ENCODE results near the gene OR2M4. TPM values are rescaled to one million over a fixed set of nuclear protein-coding genes. Genes with fewer than 3 reads are reported as not detected.
"Not testable (repeated sequence)": the region's sequence is repeated elsewhere in the genome, so short reads cannot be mapped to it uniquely, and the experiment has no call there.

OR2M4 gene, protein sequence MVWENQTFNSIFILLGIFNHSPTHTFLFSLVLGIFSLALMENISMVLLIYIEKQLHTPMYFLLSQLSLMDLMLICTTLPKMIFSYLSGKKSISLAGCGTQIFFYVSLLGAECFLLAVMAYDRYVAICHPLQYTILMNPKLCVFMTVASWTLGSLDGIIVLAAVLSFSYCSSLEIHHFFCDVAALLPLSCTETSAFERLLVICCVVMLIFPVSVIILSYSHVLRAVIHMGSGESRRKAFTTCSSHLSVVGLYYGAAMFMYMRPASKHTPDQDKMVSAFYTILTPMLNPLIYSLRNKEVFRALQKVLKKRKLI
- polyA plus RNA-seq (2013, experiment 1 of 2; ENCODE audit: insufficient read length): not detected
- polyA plus RNA-seq (2013, experiment 2 of 2; ENCODE audit: insufficient read length): 0.01 TPM

- DNase-seq: no peak
Measured at GRCh38 chr1:248231117-248231516, at the start of gene OR2M4. TSS of gene OR2M4 (plus strand) at chr1:248231417. CDS start at chr1:248238929, 7,512 bp downstream.

- no peak for DNase-seq
Measured at GRCh38 chr1:248183996-248184395, 47.2 kb upstream of the OR2M4 start.

- DNase-seq: no peak
Measured at GRCh38 chr1:248187363-248187762, 43.9 kb upstream of the OR2M4 start.

DNA sequence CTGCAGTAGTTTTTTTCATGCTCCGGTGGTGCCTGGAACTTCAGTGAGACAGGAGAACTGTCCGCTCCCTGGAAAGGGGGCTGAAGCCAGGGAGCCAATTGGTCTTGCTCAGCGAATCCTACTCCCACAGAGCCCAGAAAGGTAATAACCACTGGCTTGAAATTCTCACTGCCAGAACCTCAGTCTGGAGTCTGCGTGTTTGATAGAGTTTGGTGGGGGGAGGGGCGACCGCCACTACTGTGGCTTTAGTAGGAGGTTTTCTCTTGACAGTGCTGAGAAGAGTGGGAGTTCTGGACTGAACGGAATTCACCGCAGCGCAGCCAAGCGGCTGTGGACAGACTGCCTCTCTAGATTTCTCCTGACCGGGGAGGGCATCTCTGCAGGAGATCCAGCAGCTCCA is 42.2 kb upstream of the OR2M4 start:
- no peak for DNase-seq

- DNase-seq: no peak
Measured at GRCh38 chr1:248194117-248194516, 37.1 kb upstream of the OR2M4 start.

- DNase-seq: no peak
Measured at GRCh38 chr1:248196965-248197364, 34.3 kb upstream of the OR2M4 start, which contains the start of gene OR2M3. TSS of gene OR2M3 (plus strand) at chr1:248197265. CDS start at chr1:248203068, 5,803 bp downstream.

- DNase-seq: no peak
Measured at GRCh38 chr1:248215880-248216279, 15.3 kb upstream of the OR2M4 start.

DNA sequence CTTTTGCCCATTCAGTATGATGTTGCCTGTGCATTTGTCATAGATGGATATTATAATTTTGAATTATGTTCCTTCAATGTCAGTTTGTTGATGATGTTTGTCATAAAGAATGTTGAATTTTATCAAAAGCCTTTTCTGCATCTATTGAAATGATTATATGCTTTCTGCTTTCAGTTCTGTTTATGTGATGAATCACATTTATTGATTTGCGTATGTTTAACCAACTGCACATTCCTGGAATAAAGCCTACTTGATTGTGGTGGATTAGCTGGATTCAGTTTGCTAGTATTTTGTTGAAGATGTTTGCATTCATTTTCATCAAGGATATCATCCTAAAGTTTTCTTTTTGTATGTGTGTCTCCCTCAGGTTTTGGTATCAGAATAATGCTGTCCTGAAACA is 5.7 kb upstream of the OR2M4 start:
- DNase-seq: no peak

GRCh38 chr1:248229360-248229908 is 1.8 kb upstream of the OR2M4 start:
- no peak for DNase-seq

DNA sequence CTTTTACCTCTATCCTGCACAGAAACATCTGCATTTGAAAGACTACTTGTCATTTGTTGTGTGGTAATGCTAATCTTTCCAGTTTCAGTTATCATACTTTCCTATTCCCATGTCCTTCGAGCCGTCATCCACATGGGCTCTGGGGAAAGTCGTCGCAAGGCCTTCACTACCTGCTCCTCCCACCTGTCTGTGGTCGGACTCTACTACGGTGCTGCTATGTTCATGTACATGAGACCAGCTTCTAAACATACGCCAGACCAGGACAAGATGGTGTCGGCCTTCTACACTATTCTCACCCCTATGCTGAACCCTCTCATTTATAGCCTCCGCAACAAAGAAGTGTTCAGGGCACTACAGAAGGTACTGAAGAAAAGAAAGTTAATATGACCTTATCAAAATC is 8.3 kb downstream of the OR2M4 start:
- DNase-seq: no peak

- no peak for DNase-seq
Measured at GRCh38 chr1:248243204-248243603, 12.0 kb downstream of the OR2M4 start.

- DNase-seq: not testable (repeated sequence)
Measured at GRCh38 chr1:248259309-248259708, 28.1 kb downstream of the OR2M4 start.

GRCh38 chr1:248268178-248268577 is 37.0 kb downstream of the OR2M4 start:
- no peak for DNase-seq

DNA sequence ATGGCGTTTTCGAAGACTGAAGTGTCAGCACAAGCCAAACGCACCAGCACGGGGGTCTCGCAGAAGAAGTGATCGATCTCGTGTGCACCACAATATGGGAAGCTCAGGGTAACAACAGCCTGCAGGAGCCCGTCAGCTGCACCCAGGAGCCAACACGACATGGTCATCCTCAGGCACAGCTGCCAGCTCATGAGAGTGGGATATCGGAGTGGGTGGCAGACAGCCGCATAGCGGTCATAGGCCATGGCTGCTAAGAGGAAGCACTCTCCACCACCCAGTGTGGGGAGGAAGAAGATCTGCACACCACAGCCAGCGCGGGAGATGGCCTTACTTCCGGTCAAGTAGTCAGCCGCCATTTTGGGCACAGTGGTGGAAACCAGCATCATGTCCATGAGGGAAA is 42.0 kb downstream of the OR2M4 start:
- not testable (repeated sequence) for DNase-seq

DNA sequence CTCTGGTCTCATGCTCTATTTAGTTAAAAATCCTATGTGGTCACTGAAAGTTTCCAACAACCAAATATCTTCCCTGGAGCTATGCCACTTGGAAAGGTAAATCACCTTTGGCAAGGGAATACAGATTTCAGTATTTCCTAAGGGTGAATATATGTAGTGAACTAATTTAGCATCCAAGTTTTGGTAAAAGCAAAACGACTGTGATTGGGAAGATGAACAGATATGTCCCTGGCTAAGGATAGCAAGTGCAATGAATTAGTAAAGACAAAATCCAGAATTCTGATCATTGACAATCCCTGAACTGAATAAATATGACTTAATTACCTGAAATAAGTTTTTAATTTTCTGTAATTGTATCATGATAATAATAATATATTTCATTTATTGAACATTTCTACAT is 46.7 kb downstream of the OR2M4 start, which contains the start of gene OR2T33:
Gene OR2T33, minus strand, starts transcription at position 101 of the 400 bp plus-strand sequence. CDS start 4,162 bp downstream, outside the sequence.
- DNase-seq: no peak

GRCh38 chr1:248288391-248288790 is 57.2 kb downstream of the OR2M4 start:
- no peak for DNase-seq
